ENCODE measurements around the gene PALM2AKAP2.

PALM2AKAP2 gene

GRCh38 chr9:109813303-109813702 lies 33.3 kb downstream of the PALM2AKAP2 start:
- no peak overlapping the region for H3K4me2 ChIP-seq (ENCODE audit: low read depth, low read length, poor library complexity, severe bottlenecking)
- no peaks in the 10 kb centered on the region for H3K27me3 ChIP-seq (ENCODE audit: insufficient read depth, low read length, poor library complexity, severe bottlenecking)
- H3K9me2 ChIP-seq (replicated peaks; ENCODE audit: low read depth, low read length): no peaks in the 10 kb centered on the region
- no peak overlapping the region for H3K9ac ChIP-seq (ENCODE audit: low read depth, low read length, poor library complexity, severe bottlenecking)
- H4K20me1 ChIP-seq (ENCODE audit: insufficient read depth, low read length, poor library complexity, severe bottlenecking): no peaks in the 10 kb centered on the region
- no peaks in the 10 kb centered on the region for H3K4me1 ChIP-seq (ENCODE audit: insufficient read depth, low read length, poor library complexity, severe bottlenecking)
- no peak overlapping the region for H2AFZ ChIP-seq (ENCODE audit: low read length)
- no peaks in the 10 kb centered on the region for H3F3A ChIP-seq (ENCODE audit: low read depth)
- no peak for TF ChIP-seq CTCF (conservative IDR thresholded peaks at IDR 0.05; ENCODE audit: low read length)
- TF ChIP-seq EZH2phosphoT487 (IDR thresholded peaks at IDR 0.05; ENCODE audit: borderline replicate concordance): no peak
- no peaks in the 10 kb centered on the region for H3K79me2 ChIP-seq (ENCODE audit: insufficient read depth, low read length)
- H3K36me3 ChIP-seq (ENCODE audit: insufficient read depth, low read length): no peaks in the 10 kb centered on the region
- no peaks in the 10 kb centered on the region for H3K9me3 ChIP-seq (ENCODE audit: insufficient read depth, low read depth, low read length)
- no peak overlapping the region for H3K4me3 ChIP-seq (ENCODE audit: low read length, poor library complexity, severe bottlenecking)

GRCh38 chr9:109813829-109814228 lies 33.8 kb downstream of the PALM2AKAP2 start:
- no peak for TF ChIP-seq EZH2phosphoT487 (IDR thresholded peaks at IDR 0.05; ENCODE audit: borderline replicate concordance)
- TF ChIP-seq CTCF (conservative IDR thresholded peaks at IDR 0.05; ENCODE audit: low read length): no peak
- no peak overlapping the region for H3K9ac ChIP-seq (ENCODE audit: low read depth, low read length, poor library complexity, severe bottlenecking)
- no peaks in the 10 kb centered on the region for H3K4me1 ChIP-seq (ENCODE audit: insufficient read depth, low read length, poor library complexity, severe bottlenecking)
- no peaks in the 10 kb centered on the region for H4K20me1 ChIP-seq (ENCODE audit: insufficient read depth, low read length, poor library complexity, severe bottlenecking)
- no peaks in the 10 kb centered on the region for H3K36me3 ChIP-seq (ENCODE audit: insufficient read depth, low read length)
- H3K79me2 ChIP-seq (ENCODE audit: insufficient read depth, low read length): no peaks in the 10 kb centered on the region
- H3K9me2 ChIP-seq (replicated peaks; ENCODE audit: low read depth, low read length): no peaks in the 10 kb centered on the region
- H2AFZ ChIP-seq (ENCODE audit: low read length): no peak overlapping the region
- no peaks in the 10 kb centered on the region for H3K27me3 ChIP-seq (ENCODE audit: insufficient read depth, low read length, poor library complexity, severe bottlenecking)
- H3K9me3 ChIP-seq (ENCODE audit: insufficient read depth, low read depth, low read length): no peaks in the 10 kb centered on the region
- no peak overlapping the region for H3K4me3 ChIP-seq (ENCODE audit: low read length, poor library complexity, severe bottlenecking)
- no peaks in the 10 kb centered on the region for H3F3A ChIP-seq (ENCODE audit: low read depth)
- H3K4me2 ChIP-seq (ENCODE audit: low read depth, low read length, poor library complexity, severe bottlenecking): no peak overlapping the region

GRCh38 chr9:109815366-109815947 lies 35.5 kb downstream of the PALM2AKAP2 start:
- no peak overlapping the region for H3K4me2 ChIP-seq (ENCODE audit: low read depth, low read length, poor library complexity, severe bottlenecking)
- H3K9ac ChIP-seq (ENCODE audit: low read depth, low read length, poor library complexity, severe bottlenecking): no peak overlapping the region
- H3K4me3 ChIP-seq (ENCODE audit: low read length, poor library complexity, severe bottlenecking): no peak overlapping the region
- no peaks in the 10 kb centered on the region for H3K9me3 ChIP-seq (ENCODE audit: insufficient read depth, low read depth, low read length)
- H3F3A ChIP-seq (ENCODE audit: low read depth): no peaks in the 10 kb centered on the region
- H2AFZ ChIP-seq (ENCODE audit: low read length): no peak overlapping the region
- no peaks in the 10 kb centered on the region for H3K4me1 ChIP-seq (ENCODE audit: insufficient read depth, low read length, poor library complexity, severe bottlenecking)
- no peaks in the 10 kb centered on the region for H3K9me2 ChIP-seq (replicated peaks; ENCODE audit: low read depth, low read length)
- no peak for TF ChIP-seq EZH2phosphoT487 (IDR thresholded peaks at IDR 0.05; ENCODE audit: borderline replicate concordance)
- no peak for TF ChIP-seq CTCF (conservative IDR thresholded peaks at IDR 0.05; ENCODE audit: low read length)
- no peaks in the 10 kb centered on the region for H4K20me1 ChIP-seq (ENCODE audit: insufficient read depth, low read length, poor library complexity, severe bottlenecking)
- H3K27me3 ChIP-seq (ENCODE audit: insufficient read depth, low read length, poor library complexity, severe bottlenecking): no peaks in the 10 kb centered on the region
- H3K36me3 ChIP-seq (ENCODE audit: insufficient read depth, low read length): no peaks in the 10 kb centered on the region
- no peaks in the 10 kb centered on the region for H3K79me2 ChIP-seq (ENCODE audit: insufficient read depth, low read length)
